GM18519 (cell line): Measurements from ENCODE around the gene COL23A1.

Experiments used
- ATAC-seq: cut with Tn5 transposase; IDR thresholded peaks from one replicate; pipeline ENCODE4 v1.9.1; 2021; ENCODE audit warnings: mild to moderate bottlenecking, moderate library complexity; ENCODE audit not compliant: unreplicated experiment, low FRiP score

Gene COL23A1

GRCh38 chr5:178387061-178387855, 202.9 kb downstream of the COL23A1 start:
- no peak for ATAC-seq

- ATAC-seq = no peak
These were observed 203.8 kb downstream of the COL23A1 start for GRCh38 chr5:178386336-178386931.

GRCh38 chr5:178385496-178385890, 204.7 kb downstream of the COL23A1 start:
- no peak for ATAC-seq

- ATAC-seq = no peak
These were observed 205.2 kb downstream of the COL23A1 start for GRCh38 chr5:178384816-178385495.

GRCh38 chr5:178383919-178384815, 206.0 kb downstream of the COL23A1 start:
- ATAC-seq = no peak

GRCh38 chr5:178383301-178383918, 206.8 kb downstream of the COL23A1 start:
- no peak for ATAC-seq

- ATAC-seq = no peak
These were observed 207.4 kb downstream of the COL23A1 start for GRCh38 chr5:178382754-178383164.

GRCh38 chr5:178381921-178382695, 208.1 kb downstream of the COL23A1 start:
- no peak for ATAC-seq

GRCh38 chr5:178381206-178381605, 209.0 kb downstream of the COL23A1 start:
- ATAC-seq = no peak

GRCh38 chr5:178380541-178381074, 209.6 kb downstream of the COL23A1 start:
- ATAC-seq = no peak

GRCh38 chr5:178380086-178380485, 210.1 kb downstream of the COL23A1 start:
- ATAC-seq = no peak

- no peak for ATAC-seq
These were observed 211.4 kb downstream of the COL23A1 start for GRCh38 chr5:178378527-178379484.

- no peak for ATAC-seq
These were observed 212.5 kb downstream of the COL23A1 start for GRCh38 chr5:178377583-178378270.

GRCh38 chr5:178376921-178377582, 213.1 kb downstream of the COL23A1 start:
- ATAC-seq = no peak

- ATAC-seq = no peak
These were observed 214.8 kb downstream of the COL23A1 start for GRCh38 chr5:178375348-178375747.

GRCh38 chr5:178373711-178374110, 216.5 kb downstream of the COL23A1 start:
- ATAC-seq = no peak

GRCh38 chr5:178372142-178372571, 218.0 kb downstream of the COL23A1 start:
- ATAC-seq = no peak
